Activated naive CD4-positive, alpha-beta T cell (primary cell): ENCODE data around the gene TRIAP1.
"Not testable (repeated sequence)": the region's sequence is repeated elsewhere in the genome, so short reads cannot be mapped to it uniquely, and the experiment has no call there.

ENCODE experiments used
- DNase-seq, 4 experiments: peaks; one replicate each; lab custom pipeline; 2025; lab: John Stamatoyannopoulos, UW

TRIAP1 gene

GRCh38 chr12:120468821-120469449 is 22.8 kb upstream of the TRIAP1 start:
- peak; percentile 52 to 64 (median 60) for DNase-seq

- no peak for DNase-seq
Observed at GRCh38 chr12:120468325-120468820, 22.2 kb upstream of the TRIAP1 start.

- no peak for DNase-seq
Observed at GRCh38 chr12:120467439-120467838, 21.3 kb upstream of the TRIAP1 start.

GRCh38 chr12:120466560-120467315 is 20.6 kb upstream of the TRIAP1 start:
- DNase-seq: peak in 2 of 4 experiments; percentile 8 to 29

- DNase-seq: no peak
Observed at GRCh38 chr12:120465756-120466155, 19.6 kb upstream of the TRIAP1 start.

GRCh38 chr12:120463712-120464111 is 17.5 kb upstream of the TRIAP1 start:
- DNase-seq: no peak

- no peak for DNase-seq
Observed at GRCh38 chr12:120462099-120462640, 16.0 kb upstream of the TRIAP1 start.

- DNase-seq: no peak
Observed at GRCh38 chr12:120460157-120460556, 14.0 kb upstream of the TRIAP1 start.

- no peak for DNase-seq
Observed at GRCh38 chr12:120457133-120457532, 10.9 kb upstream of the TRIAP1 start.

GRCh38 chr12:120455302-120455701 is 9.1 kb upstream of the TRIAP1 start:
- DNase-seq: no peak

GRCh38 chr12:120453977-120454376 is 7.8 kb upstream of the TRIAP1 start:
- DNase-seq: no peak

GRCh38 chr12:120453060-120453750 is 7.0 kb upstream of the TRIAP1 start:
- no peak for DNase-seq

GRCh38 chr12:120452524-120452923 is 6.3 kb upstream of the TRIAP1 start:
- not testable (repeated sequence) for DNase-seq

GRCh38 chr12:120447992-120448391 is 1.8 kb upstream of the TRIAP1 start:
- DNase-seq: no peak

- not testable (repeated sequence) for DNase-seq
Observed at GRCh38 chr12:120446844-120447178, 627 bp upstream of the TRIAP1 start.

GRCh38 chr12:120444676-120445075 is 1.5 kb downstream of the TRIAP1 start:
- DNase-seq: no peak

GRCh38 chr12:120439646-120440247 is 6.4 kb downstream of the TRIAP1 start:
- peak; percentile 34 to 68 (median 50) for DNase-seq

- DNase-seq: no peak
Observed at GRCh38 chr12:120438495-120439198, 7.5 kb downstream of the TRIAP1 start.

GRCh38 chr12:120437735-120438494 is 8.3 kb downstream of the TRIAP1 start, which contains the start of gene COX6A1:
Gene COX6A1, plus strand, starts transcription at chr12:120438113. Its CDS starts 14 bp downstream, at chr12:120438127.
- peak; percentile 83 to 93 (median 88) for DNase-seq

GRCh38 chr12:120432772-120433525 is 13.2 kb downstream of the TRIAP1 start:
- DNase-seq: no peak
